Hypothalamus (tissue), 51 donors: Measurements from ENCODE around the gene DUXA.

Source experiments
- DNase-seq, 51 donors: peaks; one replicate each; lab custom pipeline; 2025; lab: John Stamatoyannopoulos, UW

Gene DUXA

GRCh38 chr19:57106722-57107235 lies 60.5 kb downstream of the DUXA start:
- no peak for DNase-seq

GRCh38 chr19:57105976-57106721 lies 61.1 kb downstream of the DUXA start:
- no peak for DNase-seq
